HEK293 (cell line): ENCODE results near the gene HCFC1.
A peak's percentile ranks its signal among the peaks of the same experiment; 100 is the strongest.

ENCODE experiments used
- BCL11B ChIP-seq: fragments of 450-650 bp; formaldehyde crosslinking; IDR thresholded peaks from 2 replicates; pipeline ENCODE4 v1.5.1; 2016; ENCODE audit warnings: low read depth, missing biosample characterization, missing genetic modification characterization
- YY1 ChIP-seq: fragments of 450-650 bp; formaldehyde crosslinking; IDR thresholded peaks from 2 replicates; pipeline ENCODE4 v1.5.1; 2018; ENCODE audit warnings: missing biosample characterization, missing genetic modification characterization
- ZFHX2 ChIP-seq: fragments of 450-650 bp; formaldehyde crosslinking; conservative IDR thresholded peaks from 2 replicates; pipeline ENCODE4 v1.5.1; 2016; ENCODE audit warnings: missing biosample characterization, missing genetic modification characterization
- ZNF184 ChIP-seq: fragments of 450-650 bp; IDR thresholded peaks from 2 replicates; pipeline ENCODE4 v1.5.1; 2018; ENCODE audit warnings: missing biosample characterization, mild to moderate bottlenecking, missing genetic modification characterization
- ZNF221 ChIP-seq: fragments of 450-650 bp; formaldehyde crosslinking; IDR thresholded peaks from 2 replicates; pipeline ENCODE4 v1.5.1; 2017; ENCODE audit warnings: missing biosample characterization, missing genetic modification characterization, borderline replicate concordance
- ZNF391 ChIP-seq: fragments of 450-650 bp; formaldehyde crosslinking; IDR thresholded peaks from 2 replicates; pipeline ENCODE4 v1.5.1; 2016; ENCODE audit warnings: low read depth, missing biosample characterization, missing genetic modification characterization, borderline replicate concordance
- ZNF558 ChIP-seq: fragments of 450-650 bp; formaldehyde crosslinking; IDR thresholded peaks from 2 replicates; pipeline ENCODE4 v1.5.1; 2016; ENCODE audit warnings: missing biosample characterization, missing genetic modification characterization
- ZNF707 ChIP-seq: fragments of 450-650 bp; formaldehyde crosslinking; IDR thresholded peaks from 2 replicates; pipeline ENCODE4 v1.5.1; 2016; ENCODE audit warnings: missing biosample characterization, missing genetic modification characterization
- ZNF830 ChIP-seq: fragments of 450-650 bp; IDR thresholded peaks from 2 replicates; pipeline ENCODE4 v1.5.0; 2018; ENCODE audit warnings: missing biosample characterization, missing genetic modification characterization, low read depth, mild to moderate bottlenecking, moderate library complexity
- TF ChIP-seq, protein P1 (sequence below): fragments of 450-650 bp; formaldehyde crosslinking; IDR thresholded peaks from 2 replicates; pipeline ENCODE4 v1.5.1; 2016; ENCODE audit warnings: missing biosample characterization, missing genetic modification characterization
- TF ChIP-seq, protein P2 (sequence below): fragments of 450-650 bp; formaldehyde crosslinking; IDR thresholded peaks from 2 replicates; pipeline ENCODE4 v1.5.1; 2016; ENCODE audit warnings: missing biosample characterization, missing genetic modification characterization

DNA sequence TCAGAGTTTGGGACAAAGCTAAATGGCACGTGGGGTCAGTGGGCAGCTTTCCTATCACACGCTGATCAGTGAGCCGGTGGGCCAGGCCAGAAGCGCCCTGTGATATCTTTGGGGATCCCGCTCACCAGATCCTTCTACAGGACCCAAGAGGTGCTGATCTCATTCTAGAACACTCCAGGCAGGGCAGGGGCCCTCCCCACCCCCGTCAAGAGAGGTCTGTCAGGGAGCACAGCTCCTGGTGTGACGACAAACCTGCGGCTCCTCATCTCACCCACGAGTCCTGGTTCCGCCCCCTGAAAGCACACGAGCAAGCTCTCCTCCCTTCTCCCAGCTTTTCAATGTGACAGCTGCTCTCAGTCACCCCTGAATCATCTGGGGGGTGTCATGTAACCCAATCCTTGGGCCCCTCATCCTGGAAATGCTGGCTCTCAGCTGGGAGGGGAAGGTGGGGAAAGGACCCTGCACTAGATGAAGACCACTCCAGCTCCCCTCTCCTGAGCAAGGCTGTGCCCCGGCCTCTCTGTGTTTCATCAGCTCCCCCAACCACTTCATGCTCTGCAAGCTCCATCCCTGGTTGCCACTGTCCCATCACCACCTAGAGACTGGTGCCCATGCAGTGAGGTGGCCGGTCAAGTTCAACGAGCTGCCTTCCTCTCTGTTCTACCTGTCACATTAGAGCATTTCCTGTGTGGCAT is 4.6 kb downstream of the HCFC1 start:
- TF ChIP-seq ZNF558 (tag by site-specific recombination) (no peak), ZNF830 (tag by site-specific recombination) (no peak), BCL11B (tag by site-specific recombination) (no peak), ZNF221 (tag by site-specific recombination) (no peak), ZNF184 (tag by site-specific recombination) (no peak), ZNF391 (tag by site-specific recombination) (no peak), ZFHX2 (tag by site-specific recombination) (peak; percentile 33; the same call in 1 of the 2 replicates), ZNF707 (tag by site-specific recombination) (no peak), YY1 (no peak)
- TF ChIP-seq, protein P1, sequence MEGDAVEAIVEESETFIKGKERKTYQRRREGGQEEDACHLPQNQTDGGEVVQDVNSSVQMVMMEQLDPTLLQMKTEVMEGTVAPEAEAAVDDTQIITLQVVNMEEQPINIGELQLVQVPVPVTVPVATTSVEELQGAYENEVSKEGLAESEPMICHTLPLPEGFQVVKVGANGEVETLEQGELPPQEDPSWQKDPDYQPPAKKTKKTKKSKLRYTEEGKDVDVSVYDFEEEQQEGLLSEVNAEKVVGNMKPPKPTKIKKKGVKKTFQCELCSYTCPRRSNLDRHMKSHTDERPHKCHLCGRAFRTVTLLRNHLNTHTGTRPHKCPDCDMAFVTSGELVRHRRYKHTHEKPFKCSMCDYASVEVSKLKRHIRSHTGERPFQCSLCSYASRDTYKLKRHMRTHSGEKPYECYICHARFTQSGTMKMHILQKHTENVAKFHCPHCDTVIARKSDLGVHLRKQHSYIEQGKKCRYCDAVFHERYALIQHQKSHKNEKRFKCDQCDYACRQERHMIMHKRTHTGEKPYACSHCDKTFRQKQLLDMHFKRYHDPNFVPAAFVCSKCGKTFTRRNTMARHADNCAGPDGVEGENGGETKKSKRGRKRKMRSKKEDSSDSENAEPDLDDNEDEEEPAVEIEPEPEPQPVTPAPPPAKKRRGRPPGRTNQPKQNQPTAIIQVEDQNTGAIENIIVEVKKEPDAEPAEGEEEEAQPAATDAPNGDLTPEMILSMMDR (tag by site-specific recombination) = no peak
- TF ChIP-seq, protein P2, sequence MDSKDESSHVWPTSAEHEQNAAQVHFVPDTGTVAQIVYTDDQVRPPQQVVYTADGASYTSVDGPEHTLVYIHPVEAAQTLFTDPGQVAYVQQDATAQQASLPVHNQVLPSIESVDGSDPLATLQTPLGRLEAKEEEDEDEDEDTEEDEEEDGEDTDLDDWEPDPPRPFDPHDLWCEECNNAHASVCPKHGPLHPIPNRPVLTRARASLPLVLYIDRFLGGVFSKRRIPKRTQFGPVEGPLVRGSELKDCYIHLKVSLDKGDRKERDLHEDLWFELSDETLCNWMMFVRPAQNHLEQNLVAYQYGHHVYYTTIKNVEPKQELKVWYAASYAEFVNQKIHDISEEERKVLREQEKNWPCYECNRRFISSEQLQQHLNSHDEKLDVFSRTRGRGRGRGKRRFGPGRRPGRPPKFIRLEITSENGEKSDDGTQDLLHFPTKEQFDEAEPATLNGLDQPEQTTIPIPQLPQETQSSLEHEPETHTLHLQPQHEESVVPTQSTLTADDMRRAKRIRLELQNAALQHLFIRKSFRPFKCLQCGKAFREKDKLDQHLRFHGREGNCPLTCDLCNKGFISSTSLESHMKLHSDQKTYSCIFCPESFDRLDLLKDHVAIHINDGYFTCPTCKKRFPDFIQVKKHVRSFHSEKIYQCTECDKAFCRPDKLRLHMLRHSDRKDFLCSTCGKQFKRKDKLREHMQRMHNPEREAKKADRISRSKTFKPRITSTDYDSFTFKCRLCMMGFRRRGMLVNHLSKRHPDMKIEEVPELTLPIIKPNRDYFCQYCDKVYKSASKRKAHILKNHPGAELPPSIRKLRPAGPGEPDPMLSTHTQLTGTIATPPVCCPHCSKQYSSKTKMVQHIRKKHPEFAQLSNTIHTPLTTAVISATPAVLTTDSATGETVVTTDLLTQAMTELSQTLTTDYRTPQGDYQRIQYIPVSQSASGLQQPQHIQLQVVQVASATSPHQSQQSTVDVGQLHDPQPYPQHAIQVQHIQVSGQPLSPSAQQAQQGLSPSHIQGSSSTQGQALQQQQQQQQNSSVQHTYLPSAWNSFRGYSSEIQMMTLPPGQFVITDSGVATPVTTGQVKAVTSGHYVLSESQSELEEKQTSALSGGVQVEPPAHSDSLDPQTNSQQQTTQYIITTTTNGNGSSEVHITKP (tag by site-specific recombination) = no peak
